Left kidney (tissue), 8 donors: ENCODE data around the gene DENND2D. TPM values are rescaled to one million over a fixed set of nuclear protein-coding genes. Genes with fewer than 3 reads are reported as not detected.

Experiments
- DNase-seq: peaks from one replicate; pipeline ENCODE4 v3.0.0-alpha.2; 2013
- long read RNA-seq, 8 donors: transcript quantifications; one replicate each; lab custom pipeline, GENCODE V29; 2026
- polyA plus RNA-seq: library from polyadenylated mRNA; unstranded; fragments of 120-200 nt; gene quantifications from one replicate; pipeline ENCODE4 v1.2.1, GENCODE V29; 2013; ENCODE audit not compliant: insufficient read length

DENND2D gene
- 18.9 TPM for polyA plus RNA-seq
- long read RNA-seq, donor 1, transcript DENND2D-202 (12 exons, 1,894 nt): major isoform, 5 of 7 reads
- long read RNA-seq, donor 1, partial matches to known transcripts: 0 of 7 reads
- long read RNA-seq, donor 1, other reads (novel, unspliced or antisense): 0 of 7 reads
- long read RNA-seq, donor 2, partial matches to known transcripts: 0 of 4 reads
- long read RNA-seq, donor 2, other reads (novel, unspliced or antisense): 0 of 4 reads
- long read RNA-seq, donor 3, partial matches to known transcripts: 0 of 4 reads
- long read RNA-seq, donor 3, other reads (novel, unspliced or antisense): 0 of 4 reads
- long read RNA-seq, donor 4: 0 reads
- long read RNA-seq, donor 5, partial matches to known transcripts: 0 of 4 reads
- long read RNA-seq, donor 5, other reads (novel, unspliced or antisense): 0 of 4 reads
- long read RNA-seq, donor 6, partial matches to known transcripts: 0 of 3 reads
- long read RNA-seq, donor 6, other reads (novel, unspliced or antisense): 0 of 3 reads
- long read RNA-seq, donor 7, partial matches to known transcripts: 0 of 2 reads
- long read RNA-seq, donor 7, other reads (novel, unspliced or antisense): 0 of 2 reads
- long read RNA-seq, donor 8, partial matches to known transcripts: 0 of 2 reads
- long read RNA-seq, donor 8, other reads (novel, unspliced or antisense): 0 of 2 reads

GRCh38 chr1:111199881-111200801, at the start of gene DENND2D:
Gene DENND2D (minus strand): TSS chr1:111200646. CDS start chr1:111200459, 187 bp downstream.
- DNase-seq: no peak

- DNase-seq: no peak
These were observed 49.5 kb upstream of the DENND2D start for GRCh38 chr1:111249960-111250359.

GRCh38 chr1:111247125-111247838, 46.8 kb upstream of the DENND2D start:
- no peak for DNase-seq

- no peak for DNase-seq
These were observed 42.5 kb upstream of the DENND2D start for GRCh38 chr1:111242805-111243523.

GRCh38 chr1:111241797-111242196, 41.4 kb upstream of the DENND2D start:
- no peak for DNase-seq

- no peak for DNase-seq
These were observed 37.8 kb upstream of the DENND2D start for GRCh38 chr1:111238056-111238795.

- DNase-seq: no peak
These were observed 36.4 kb upstream of the DENND2D start for GRCh38 chr1:111236806-111237205.

GRCh38 chr1:111236379-111236778, 35.9 kb upstream of the DENND2D start:
- DNase-seq: no peak

- DNase-seq: no peak
These were observed 34.4 kb upstream of the DENND2D start for GRCh38 chr1:111234866-111235265.

GRCh38 chr1:111234258-111234657, 33.8 kb upstream of the DENND2D start:
- no peak for DNase-seq

GRCh38 chr1:111232134-111232533, 31.7 kb upstream of the DENND2D start:
- DNase-seq: no peak

- DNase-seq: no peak
These were observed 28.3 kb upstream of the DENND2D start for GRCh38 chr1:111228748-111229126.

- DNase-seq: no peak
These were observed 27.7 kb upstream of the DENND2D start for GRCh38 chr1:111227851-111228747.

- DNase-seq: no peak
These were observed 27.0 kb upstream of the DENND2D start, which contains the start of gene CHI3L2 for GRCh38 chr1:111227434-111227833. Gene CHI3L2 (plus strand): TSS chr1:111227713. CDS start chr1:111227730, 17 bp downstream.

- DNase-seq: no peak
These were observed 25.4 kb upstream of the DENND2D start for GRCh38 chr1:111225717-111226400.

GRCh38 chr1:111225091-111225490, 24.6 kb upstream of the DENND2D start:
- no peak for DNase-seq

GRCh38 chr1:111223126-111223685, 22.8 kb upstream of the DENND2D start:
- no peak for DNase-seq
